HepG2 (cell line): ENCODE data around the gene MYO1E. TPM values are rescaled to one million over a fixed set of nuclear protein-coding genes. Genes with fewer than 3 reads are reported as not detected.

Source experiments
- ATAC-seq: fragments of 200-7000 bp; cut with Tn5 transposase; 3 replicates; pipeline ENCODE4 v1.9.1; 2020; ENCODE audit warnings: mild to moderate bottlenecking, moderate library complexity
- BruUV-seq: library from RNA; stranded (reverse); fragments of 400-500 nt; replicated peaks from 2 replicates; lab custom pipeline; 2021; lab: Mats Ljungman, UMichigan
- CTCF ChIA-PET: fragments of 300-600 bp; formaldehyde crosslinking; extraction: SDS; loops from one replicate; lab custom pipeline; 2021; ENCODE audit warnings: low total read pairs, inconsistent platforms, low intra/inter-chr PET ratio; lab: Yijun Ruan, JAX
- POLR2A ChIA-PET: fragments of 350-600 bp; sonication (Branson Sonifier 250); formaldehyde crosslinking; loops from one replicate; lab custom pipeline; 2020; ENCODE audit warnings: antibody characterized with exemption, inconsistent platforms; lab: Yijun Ruan, JAX
- DNase-seq: peaks from one replicate; pipeline ENCODE4 v3.0.0-alpha.2; 2015; ENCODE audit warnings: low spot score
- FAIRE-seq: peaks from 3 replicates; lab custom pipeline; 2011; peaks lifted over from hg19 to GRCh38; lab: Jason Lieb, UNC
- H2AFZ ChIP-seq: one replicate; pipeline ENCODE4 v1.6.1; 2011; ENCODE audit warnings: low read length, inconsistent platforms
- H3K27ac ChIP-seq: fragments of 300-600 bp; 3 replicates; pipeline ENCODE4 v1.8.0; 2011; ENCODE audit warnings: mixed run types, mild to moderate bottlenecking, mixed read lengths, low read length, inconsistent platforms; ENCODE audit not compliant: insufficient read depth; ENCODE audit errors: extremely low read length
- H3K27me3 ChIP-seq, 2 experiments: fragments of 200-600 bp in 1 of 2; 2 replicates in 1 of 2; 3 replicates in 1 of 2; pipeline versions ENCODE4 v1.6.0 to v1.8.0; 2011; ENCODE audit warnings: low read length in 2 of 2, mild to moderate bottlenecking in 2 of 2, moderate library complexity in 2 of 2, inconsistent platforms in 1 of 2; ENCODE audit not compliant: insufficient read depth in 2 of 2, control insufficient read depth in 1 of 2
- H3K36me3 ChIP-seq, 2 experiments: fragments of 200-600 bp in 1 of 2; replicated peaks in 1 of 2; 2 replicates in 1 of 2; 3 replicates in 1 of 2; pipeline versions ENCODE4 v1.5.1 to v1.8.0; 2011; ENCODE audit warnings: low read length in 2 of 2, inconsistent platforms in 1 of 2; ENCODE audit not compliant: insufficient read depth in 2 of 2, control insufficient read depth in 1 of 2
- H3K4me1 ChIP-seq: 2 replicates; pipeline ENCODE4 v1.5.1; 2012; ENCODE audit warnings: low read length, inconsistent platforms; ENCODE audit not compliant: insufficient read depth
- H3K4me2 ChIP-seq: 2 replicates; pipeline ENCODE4 v1.6.0; 2011; ENCODE audit warnings: low read depth, low read length, inconsistent platforms
- H3K4me3 ChIP-seq, 3 experiments: fragments of 200-600 bp in 1 of 3; sonication (generic), shearing (Covaris generic) in 1 of 3; replicated peaks in 1 of 3; 2 replicates each; pipeline ENCODE4 v1.5.1; 2011 to 2016; ENCODE audit warnings: low read length in 3 of 3, inconsistent platforms in 2 of 3, low read depth in 2 of 3, mild to moderate bottlenecking in 2 of 3, control low read depth in 1 of 3, mixed read lengths in 1 of 3; ENCODE audit not compliant: insufficient read depth in 1 of 3
- H3K79me2 ChIP-seq: one replicate; pipeline ENCODE4 v1.6.1; 2011; ENCODE audit warnings: low read length, inconsistent platforms; ENCODE audit not compliant: insufficient read depth
- H3K9ac ChIP-seq: 2 replicates; pipeline ENCODE4 v1.6.0; 2011; ENCODE audit warnings: mild to moderate bottlenecking, low read depth, low read length, inconsistent platforms; ENCODE audit not compliant: insufficient read depth
- H3K9me3 ChIP-seq: 2 replicates; pipeline ENCODE4 v1.5.1; 2012; ENCODE audit warnings: mild to moderate bottlenecking, low read length
- H4K20me1 ChIP-seq: 2 replicates; pipeline ENCODE4 v1.6.0; 2011; ENCODE audit warnings: inconsistent platforms, mild to moderate bottlenecking, low read length, moderate library complexity; ENCODE audit not compliant: insufficient read depth
- EP300 ChIP-seq, 3 experiments: sonication (generic) in 1 of 3; formaldehyde crosslinking in 1 of 3; IDR thresholded peaks; 2 replicates each; pipeline versions ENCODE4 v1.5.1 to v1.6.1; 2011 to 2020; ENCODE audit warnings: low read depth in 2 of 3, low read length in 2 of 3, borderline replicate concordance in 1 of 3, improper control_type of control experiment in 1 of 3, mild to moderate bottlenecking in 1 of 3, missing genetic modification reagents in 1 of 3, moderate library complexity in 1 of 3
- HBP1 ChIP-seq: IDR thresholded peaks from 2 replicates; pipeline ENCODE4 v1.6.1; 2016; ENCODE audit warnings: low read depth, control low read depth
- NFIB ChIP-seq: sonication (generic); formaldehyde crosslinking; IDR thresholded peaks from 2 replicates; pipeline ENCODE4 v1.9.0; 2021; ENCODE audit warnings: missing genetic modification reagents, mild to moderate bottlenecking, borderline replicate concordance
- U2AF2 ChIP-seq: fragments of 200-400 bp; formaldehyde crosslinking; IDR thresholded peaks from 2 replicates; pipeline ENCODE4 v1.6.1; 2017; ENCODE audit warnings: low read depth, mild to moderate bottlenecking, low read length
- ZNF670 ChIP-seq: sonication (generic); formaldehyde crosslinking; IDR thresholded peaks from 2 replicates; pipeline ENCODE4 v1.8.0; 2022; ENCODE audit warnings: mild to moderate bottlenecking, missing genetic modification reagents, borderline replicate concordance
- WGBS: methylation state at CpG from one replicate; pipeline ENCODE4 v1.1.6; 2017; ENCODE audit warnings: low lambda C conversion rate; 5-methylcytosine and 5-hydroxymethylcytosine counted together
- in situ Hi-C: cut with HindIII; loops from 2 replicates; pipeline ENCODE4 v1.10.0; 2017; ENCODE audit warnings: low pct_unique_long_range_greater_than_20kb; ENCODE audit not compliant: extremely low pct_ligation_motif_present
- intact Hi-C: fragments of 100-400 bp; cut with micrococcal nuclease; formaldehyde crosslinking; loops from one replicate; pipeline ENCODE4 v1.10.0; 2022; ENCODE audit not compliant: unreplicated experiment
- polyA plus RNA-seq, 8 experiments: library from polyadenylated mRNA; depleted of rRNA in 3 of 8; stranded (reverse) in 7 of 8; unstranded in 1 of 8; fragments of >200 nt; fragmentation: Illumina TruSeq in 4 of 8; extraction: Trizol in 4 of 8; gene quantifications; 2 replicates each; pipeline versions ENCODE4 v1.2.1 to v1.2.3, GENCODE V29; 2011 to 2016; ENCODE audit warnings: low read depth in 4 of 8, missing spikeins in 1 of 8, mixed read lengths in 1 of 8; ENCODE audit not compliant: insufficient read depth in 1 of 8
- total RNA-seq, 5 experiments: library from RNA; depleted of rRNA; stranded (reverse); fragments of >200 nt; fragmentation: Illumina TruSeq; extraction: Trizol; gene quantifications; 2 replicates each; pipeline ENCODE4 v1.2.3, GENCODE V29; 2016; ENCODE audit warnings: low read depth in 1 of 5
- TF ChIP-seq, protein P1 (sequence below): sonication (generic); formaldehyde crosslinking; IDR thresholded peaks from 2 replicates; pipeline ENCODE4 v1.4.0; 2020; ENCODE audit warnings: missing genetic modification reagents
- TF ChIP-seq, protein P2 (sequence below): sonication (generic); formaldehyde crosslinking; IDR thresholded peaks from 2 replicates; pipeline ENCODE4 v1.9.0; 2021; ENCODE audit warnings: missing genetic modification reagents, mild to moderate bottlenecking, borderline replicate concordance

The MYO1E gene
- total and polyA plus RNA-seq, 2 of the 13 experiments (the other 11 are each of a cell fraction or from before 2014, with no cell fraction given), result 15.7 to 25.1 TPM

DNA sequence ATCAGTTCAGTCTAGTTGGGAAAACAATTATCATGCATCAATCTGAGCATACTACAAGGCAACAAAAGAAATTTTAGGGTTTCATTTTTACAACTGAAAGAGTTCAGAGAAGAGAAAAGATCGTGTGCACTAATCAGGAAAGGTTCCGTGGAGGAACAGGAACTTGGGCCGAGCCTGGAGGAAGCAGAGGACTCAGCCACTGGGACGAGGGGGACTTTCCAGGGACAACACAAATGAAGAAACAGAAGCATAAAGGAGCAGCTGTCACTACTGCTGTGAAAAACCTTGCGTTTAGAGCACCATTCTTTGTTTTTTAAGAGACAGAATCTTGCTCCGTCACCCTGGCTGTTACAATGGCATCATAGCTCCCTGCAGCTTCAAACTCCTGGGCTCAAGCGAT lies 60.5 kb downstream of the MYO1E start:
- CTCF ChIA-PET, result no interaction called here
- 86% methylated on average over 7 of the region's 7 CpGs for WGBS
- H3K4me1 ChIP-seq, result 0 out of 2 replicates have a peak, but pooled peaks cover 11% of the 10 kb centered on the region
- no peak for DNase-seq
- H4K20me1 ChIP-seq, result no peaks in the 10 kb centered on the region
- no peaks in the 10 kb centered on the region for H3K36me3 ChIP-seq
- no peak overlapping the region for H2AFZ ChIP-seq
- POLR2A ChIA-PET, result no interaction called here
- H3K9me3 ChIP-seq, result no peaks in the 10 kb centered on the region
- BruUV-seq, result no TSS peak
- TF ChIP-seq U2AF2 (no peak), HBP1 (CRISPR knock-in tag) (no peak), NFIB (no peak), EP300 (IDR thresholded peaks at IDR 0.05; ENCODE audit: low read depth in 2 of 2, low read length in 2 of 2) (no peak), EP300 (CRISPR knock-in tag; IDR thresholded peaks at IDR 0.05; ENCODE audit: borderline replicate concordance) (no peak), ZNF670 (CRISPR knock-in tag) (no peak)
- TF ChIP-seq, protein P1, sequence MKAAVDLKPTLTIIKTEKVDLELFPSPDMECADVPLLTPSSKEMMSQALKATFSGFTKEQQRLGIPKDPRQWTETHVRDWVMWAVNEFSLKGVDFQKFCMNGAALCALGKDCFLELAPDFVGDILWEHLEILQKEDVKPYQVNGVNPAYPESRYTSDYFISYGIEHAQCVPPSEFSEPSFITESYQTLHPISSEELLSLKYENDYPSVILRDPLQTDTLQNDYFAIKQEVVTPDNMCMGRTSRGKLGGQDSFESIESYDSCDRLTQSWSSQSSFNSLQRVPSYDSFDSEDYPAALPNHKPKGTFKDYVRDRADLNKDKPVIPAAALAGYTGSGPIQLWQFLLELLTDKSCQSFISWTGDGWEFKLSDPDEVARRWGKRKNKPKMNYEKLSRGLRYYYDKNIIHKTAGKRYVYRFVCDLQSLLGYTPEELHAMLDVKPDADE (CRISPR knock-in tag), result no peak
- TF ChIP-seq, protein P2, sequence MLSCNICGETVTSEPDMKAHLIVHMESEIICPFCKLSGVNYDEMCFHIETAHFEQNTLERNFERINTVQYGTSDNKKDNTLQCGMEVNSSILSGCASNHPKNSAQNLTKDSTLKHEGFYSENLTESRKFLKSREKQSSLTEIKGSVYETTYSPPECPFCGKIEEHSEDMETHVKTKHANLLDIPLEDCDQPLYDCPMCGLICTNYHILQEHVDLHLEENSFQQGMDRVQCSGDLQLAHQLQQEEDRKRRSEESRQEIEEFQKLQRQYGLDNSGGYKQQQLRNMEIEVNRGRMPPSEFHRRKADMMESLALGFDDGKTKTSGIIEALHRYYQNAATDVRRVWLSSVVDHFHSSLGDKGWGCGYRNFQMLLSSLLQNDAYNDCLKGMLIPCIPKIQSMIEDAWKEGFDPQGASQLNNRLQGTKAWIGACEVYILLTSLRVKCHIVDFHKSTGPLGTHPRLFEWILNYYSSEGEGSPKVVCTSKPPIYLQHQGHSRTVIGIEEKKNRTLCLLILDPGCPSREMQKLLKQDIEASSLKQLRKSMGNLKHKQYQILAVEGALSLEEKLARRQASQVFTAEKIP, result no peak
- H3K4me2 ChIP-seq, result no peak overlapping the region
- no peak for FAIRE-seq
- no peak for ATAC-seq
- intact Hi-C loops, result no loop called here
- H3K79me2 ChIP-seq, result peaks cover under 1% of the 10 kb centered on the region
- no peak overlapping the region for H3K4me3 ChIP-seq
- no peak overlapping the region for H3K27ac ChIP-seq
- in situ Hi-C loops, result no loop called here
- H3K9ac ChIP-seq, result no peak overlapping the region
- H3K27me3 ChIP-seq, result no peaks in the 10 kb centered on the region
